GM21390 (cell line): ENCODE measurements around the gene RNF25.

ENCODE experiments used
- ATAC-seq: cut with Tn5 transposase; IDR thresholded peaks from one replicate; pipeline ENCODE4 v1.9.1; 2021; ENCODE audit not compliant: unreplicated experiment

Gene RNF25

GRCh38 chr2:218680061-218680460 is 8.3 kb upstream of the RNF25 start:
- ATAC-seq, result no peak

- no peak for ATAC-seq
Observed at GRCh38 chr2:218679119-218679518, 7.3 kb upstream of the RNF25 start.

- no peak for ATAC-seq
Observed at GRCh38 chr2:218671097-218671653, 627 bp downstream of the RNF25 start.

GRCh38 chr2:218664653-218665052 is 7.1 kb downstream of the RNF25 start:
- ATAC-seq, result no peak

- no peak for ATAC-seq
Observed at GRCh38 chr2:218663901-218664300, 7.9 kb downstream of the RNF25 start.

GRCh38 chr2:218662827-218663226 is 9.0 kb downstream of the RNF25 start:
- ATAC-seq, result no peak

- no peak for ATAC-seq
Observed at GRCh38 chr2:218662377-218662776, 9.4 kb downstream of the RNF25 start.

- no peak for ATAC-seq
Observed at GRCh38 chr2:218659988-218660358, 11.8 kb downstream of the RNF25 start.

- peak; percentile 97 for ATAC-seq
Observed at GRCh38 chr2:218659258-218659987, 12.4 kb downstream of the RNF25 start, which contains the start of the genes BCS1L and ZNF142. Gene BCS1L, plus strand, starts transcription at chr2:218659683. Its CDS starts 1,305 bp downstream, at chr2:218660988. Gene ZNF142, minus strand, starts transcription at chr2:218659623. Its CDS starts 3,194 bp downstream, at chr2:218656429.

GRCh38 chr2:218658671-218659257 is 13.0 kb downstream of the RNF25 start:
- peak; percentile 37 for ATAC-seq

- ATAC-seq, result no peak
Observed at GRCh38 chr2:218655751-218656150, 16.1 kb downstream of the RNF25 start.

- no peak for ATAC-seq
Observed at GRCh38 chr2:218648787-218649100, 23.1 kb downstream of the RNF25 start.

- no peak for ATAC-seq
Observed at GRCh38 chr2:218648088-218648786, 23.6 kb downstream of the RNF25 start.

- no peak for ATAC-seq
Observed at GRCh38 chr2:218645126-218645525, 26.7 kb downstream of the RNF25 start.

GRCh38 chr2:218644721-218645120 is 27.1 kb downstream of the RNF25 start:
- ATAC-seq, result no peak

GRCh38 chr2:218643751-218644310 is 28.0 kb downstream of the RNF25 start:
- no peak for ATAC-seq

- ATAC-seq, result no peak
Observed at GRCh38 chr2:218642786-218643185, 29.0 kb downstream of the RNF25 start.

- ATAC-seq, result no peak
Observed at GRCh38 chr2:218642121-218642656, 29.6 kb downstream of the RNF25 start.

GRCh38 chr2:218638372-218638771 is 33.4 kb downstream of the RNF25 start:
- ATAC-seq, result no peak

- no peak for ATAC-seq
Observed at GRCh38 chr2:218635719-218636118, 36.1 kb downstream of the RNF25 start.

GRCh38 chr2:218631837-218632236 is 40.0 kb downstream of the RNF25 start:
- no peak for ATAC-seq
